GM19035 (cell line): Measurements from ENCODE around the gene PRKN.

Source experiments
- ATAC-seq: cut with Tn5 transposase; IDR thresholded peaks from one replicate; pipeline ENCODE4 v1.9.1; 2021; ENCODE audit not compliant: unreplicated experiment

PRKN gene

DNA sequence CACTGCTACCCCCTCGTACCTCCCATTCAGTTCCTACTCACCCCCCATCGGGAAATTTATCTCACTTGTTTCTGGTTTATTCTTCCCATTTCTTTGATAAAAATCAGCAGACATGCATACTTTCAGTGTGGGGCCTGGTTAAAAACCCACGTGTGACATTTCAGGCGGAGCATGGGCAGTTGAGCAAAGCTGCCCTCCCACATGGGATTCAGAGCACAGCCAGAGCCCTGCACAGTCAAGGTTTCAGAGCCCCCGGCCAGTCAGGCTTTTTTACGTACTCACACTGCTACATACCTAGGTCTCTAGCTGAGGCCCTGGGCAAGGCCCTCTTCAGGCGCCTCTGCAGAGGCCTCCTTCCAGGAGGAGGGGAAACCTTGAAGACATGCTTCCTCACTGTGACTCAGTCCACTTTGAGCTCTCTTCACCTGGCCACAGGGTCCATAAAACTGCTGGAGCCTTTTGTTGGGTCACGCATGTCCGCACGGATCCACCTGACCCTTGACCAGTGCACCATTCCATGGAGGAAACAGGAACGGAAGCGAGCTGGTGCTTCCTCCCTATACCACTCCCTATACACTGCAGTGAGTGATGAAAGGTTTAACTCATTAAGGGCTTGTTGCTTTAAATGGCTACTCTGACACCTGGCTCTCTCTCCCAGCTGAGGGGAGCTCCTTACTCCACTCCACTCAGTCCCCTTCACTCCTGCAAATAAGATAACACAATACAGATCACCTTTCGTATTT, 713.3 kb downstream of the PRKN start:
- ATAC-seq = no peak

DNA sequence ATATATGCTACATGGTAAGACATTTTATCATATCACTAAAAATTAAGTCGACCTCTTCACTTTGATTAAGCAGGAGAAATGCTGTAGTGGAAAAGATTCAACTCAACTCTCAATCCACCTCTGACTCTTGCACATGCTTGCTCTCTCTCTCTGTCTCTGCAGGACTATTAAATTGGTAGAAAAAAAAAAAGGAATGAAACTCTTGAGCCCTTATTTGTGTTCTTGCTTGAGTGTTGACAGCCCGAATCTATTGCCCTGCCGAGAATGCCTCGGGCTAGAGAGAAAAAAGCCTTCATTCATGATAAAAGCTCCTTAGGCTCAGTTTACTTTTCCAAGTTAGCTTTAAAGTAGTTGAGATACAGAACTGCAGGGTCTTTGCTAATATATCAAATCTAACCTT, 722.2 kb downstream of the PRKN start:
- no peak for ATAC-seq

DNA sequence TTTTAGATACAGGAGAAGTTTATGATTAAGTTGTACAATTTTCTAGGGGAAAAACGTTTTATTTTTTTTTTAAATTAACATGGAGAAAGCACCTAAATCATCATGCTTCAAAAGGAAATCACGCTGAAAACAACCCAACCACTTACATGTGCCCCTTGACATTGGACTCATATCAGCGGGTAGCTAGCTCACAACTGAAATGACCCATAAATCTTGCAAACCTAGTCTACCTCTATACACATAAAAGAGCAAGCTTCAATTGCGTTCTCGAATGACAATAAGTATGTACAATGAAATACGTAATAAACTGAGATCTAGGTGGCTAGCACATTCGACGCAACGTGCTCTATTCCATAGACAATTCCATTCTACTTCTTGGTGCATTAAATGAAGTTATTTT, 730.8 kb downstream of the PRKN start:
- ATAC-seq = no peak

DNA sequence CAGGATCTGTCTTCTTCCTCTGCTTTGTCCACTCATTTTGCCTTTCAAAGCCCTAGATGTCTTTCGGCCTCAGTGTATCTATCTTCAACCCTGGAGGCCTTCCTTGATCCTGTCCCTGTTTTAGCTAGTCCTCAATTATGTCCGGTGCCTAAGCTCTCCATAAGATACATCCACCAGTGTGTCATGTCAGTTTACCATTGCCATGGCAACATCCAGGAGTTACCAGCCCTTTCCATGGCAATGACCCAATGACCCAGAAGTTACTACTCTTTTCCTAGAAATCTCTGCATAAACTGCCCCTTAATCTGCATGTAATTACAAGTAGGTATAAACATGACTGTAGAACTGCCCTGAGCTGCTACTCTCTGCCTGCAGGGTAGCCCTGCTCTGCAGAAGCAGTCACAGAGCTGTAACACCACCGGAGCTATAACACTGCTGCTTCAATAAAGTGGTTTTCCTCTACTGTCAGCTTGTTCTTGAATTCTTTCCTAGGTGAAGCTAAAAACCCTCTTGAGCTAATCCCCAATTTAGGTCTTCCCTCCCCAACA, 741.6 kb downstream of the PRKN start:
- ATAC-seq = no peak

DNA sequence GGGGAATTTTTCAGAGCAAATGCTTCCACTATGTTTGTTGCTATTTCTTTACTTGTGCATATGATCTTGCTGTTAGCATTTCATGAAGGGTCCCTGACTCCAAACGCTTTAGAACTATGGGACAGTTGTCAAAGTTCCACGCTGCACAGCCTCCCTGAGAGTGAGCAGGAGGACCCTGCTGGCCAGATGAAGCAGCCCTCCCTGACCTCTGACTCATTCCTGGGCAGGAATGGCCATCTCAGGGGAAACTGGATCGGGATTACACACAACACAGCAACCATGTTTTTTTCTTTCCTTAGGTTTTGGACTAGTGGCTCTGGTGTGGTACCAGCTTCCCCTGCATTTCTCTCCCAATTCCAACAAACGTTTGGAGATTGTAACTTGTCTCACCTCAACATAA, 742.9 kb downstream of the PRKN start:
- no peak for ATAC-seq

DNA sequence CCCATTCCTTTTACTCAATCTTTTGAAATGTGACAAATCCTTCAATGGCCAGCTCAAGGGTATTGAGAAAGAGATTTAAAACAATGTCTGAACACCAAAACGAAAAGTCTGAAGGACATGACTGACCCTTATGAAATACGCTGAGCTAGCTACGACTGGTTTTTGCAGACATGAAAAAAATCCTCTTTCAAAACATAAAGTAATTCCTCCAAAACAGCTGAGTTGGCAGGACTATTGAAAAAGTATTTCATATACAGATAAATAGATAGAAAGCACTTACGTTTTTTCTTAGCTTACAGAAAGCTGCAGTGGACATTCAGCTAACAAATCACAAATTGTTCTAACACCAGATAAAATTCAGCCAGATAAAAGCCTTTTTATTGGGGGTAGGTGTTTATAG, 751.0 kb downstream of the PRKN start:
- no peak for ATAC-seq

DNA sequence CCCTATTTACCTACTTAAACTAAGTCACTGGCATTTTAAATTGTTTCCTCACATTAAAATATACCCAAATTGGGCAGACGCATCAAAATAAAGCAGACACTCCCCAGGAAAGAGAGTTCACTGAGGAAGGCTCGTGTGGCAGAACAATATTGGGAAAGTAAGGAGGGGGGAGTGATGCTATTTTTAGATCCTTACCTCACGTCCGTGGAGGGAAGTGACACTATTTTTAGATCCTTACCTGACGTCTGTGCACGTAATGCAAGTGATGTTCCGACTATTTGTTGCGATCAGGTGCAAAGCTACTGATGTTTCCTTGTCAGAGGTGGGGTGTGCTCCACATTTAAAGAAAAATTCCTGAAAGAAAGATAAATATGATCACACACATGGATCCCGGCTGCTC, 754.5 kb downstream of the PRKN start:
- no peak for ATAC-seq

DNA sequence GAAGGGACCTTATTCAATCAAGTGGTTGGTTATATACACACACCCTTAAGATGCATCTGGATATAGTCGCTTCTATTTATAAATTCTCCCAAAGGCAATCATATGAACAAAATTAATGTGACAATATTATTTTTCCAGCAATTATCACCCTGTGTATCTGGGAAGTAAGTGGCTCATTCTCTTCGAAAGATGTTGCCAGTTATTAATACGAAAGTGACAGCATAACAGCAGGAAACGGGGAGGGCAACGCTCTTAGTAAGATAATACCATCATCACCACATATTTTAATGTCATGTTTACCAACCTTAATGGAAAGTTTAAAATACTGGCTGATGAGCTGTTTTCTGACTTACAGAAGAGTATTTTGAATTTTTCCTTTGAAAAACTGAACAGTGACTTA, 756.5 kb downstream of the PRKN start:
- ATAC-seq = no peak

DNA sequence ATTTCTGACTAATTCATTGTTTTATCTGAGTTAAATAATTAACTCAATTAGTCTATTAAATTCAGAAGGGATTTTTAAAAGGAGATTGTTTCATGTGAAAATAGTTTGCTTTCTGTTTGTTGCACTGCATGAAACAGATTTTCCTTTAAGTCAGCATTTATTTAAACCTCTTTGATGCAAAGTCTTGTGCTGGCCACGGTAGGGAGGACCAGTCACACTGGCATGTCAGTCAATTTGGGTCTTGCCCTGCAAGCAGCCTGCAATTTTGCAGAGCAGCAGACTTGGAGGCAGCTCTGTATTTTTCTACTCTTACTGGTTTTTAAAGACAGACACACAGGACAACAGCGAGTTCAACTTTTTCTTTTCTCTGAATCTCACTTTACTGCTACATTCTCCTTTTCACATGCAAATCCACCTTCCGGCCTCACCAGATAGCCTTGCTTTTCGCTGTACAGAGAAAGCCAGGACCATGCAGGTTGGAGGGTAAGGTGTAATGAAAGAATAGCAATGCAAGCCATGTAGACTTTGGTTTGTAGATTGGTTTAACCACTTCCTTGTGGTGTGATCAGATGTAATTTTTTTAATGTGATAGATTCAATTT, 763.8 kb downstream of the PRKN start:
- no peak for ATAC-seq

DNA sequence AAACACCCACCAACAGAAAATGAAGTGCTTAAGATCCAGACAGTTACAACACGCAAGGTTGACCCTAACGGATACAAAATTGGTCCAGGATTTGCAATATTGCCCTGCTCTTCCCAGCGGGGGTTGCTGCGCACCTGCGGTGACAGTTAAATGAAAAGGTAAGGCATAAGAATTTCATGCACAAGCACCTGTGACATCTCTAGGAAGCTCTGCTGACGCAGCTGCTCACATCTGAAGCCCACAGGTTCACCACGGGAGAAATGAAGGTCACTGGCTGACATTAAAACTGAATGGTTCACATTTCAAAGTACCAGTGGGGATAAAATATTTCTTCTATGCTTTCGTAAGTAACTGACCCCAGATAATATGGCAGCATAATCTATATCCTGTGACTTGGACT, 764.4 kb downstream of the PRKN start:
- no peak for ATAC-seq

DNA sequence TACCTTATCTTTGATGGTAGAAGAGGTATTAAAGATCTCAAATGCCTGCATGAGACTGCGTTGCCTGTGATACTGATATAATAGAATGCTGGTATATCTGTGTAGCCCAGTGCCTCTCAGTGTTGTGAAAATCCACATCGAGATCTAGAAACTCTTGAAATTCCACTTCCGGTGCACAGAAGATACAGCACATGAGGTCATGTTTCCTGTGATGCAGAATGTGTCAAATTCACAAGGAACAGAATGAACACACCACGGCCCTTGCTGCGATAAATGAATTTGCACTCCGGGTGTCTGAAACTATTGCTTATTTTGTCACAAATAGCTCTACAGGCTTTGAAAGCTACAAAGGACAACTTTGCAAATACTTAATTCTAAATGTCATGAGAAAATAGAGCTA, 765.8 kb downstream of the PRKN start:
- ATAC-seq = no peak

DNA sequence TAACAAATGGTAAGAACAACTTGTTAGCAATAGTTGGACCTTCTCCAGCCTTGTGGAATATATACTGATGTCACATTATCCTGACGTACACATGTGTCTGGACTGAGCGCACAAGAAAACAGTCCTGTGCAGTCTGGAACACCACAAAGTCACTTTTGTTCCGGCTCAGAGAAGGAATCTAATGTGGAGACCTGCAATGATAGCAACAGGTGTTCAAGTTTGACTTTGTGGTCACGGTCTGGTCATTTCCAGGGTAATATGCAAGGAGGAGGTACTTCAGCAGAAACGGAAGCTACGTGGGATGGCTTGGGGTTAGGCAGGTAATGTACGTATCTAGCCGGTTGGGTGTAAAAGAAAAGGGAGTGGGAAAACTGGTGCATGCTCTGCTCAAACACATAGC, 766.5 kb downstream of the PRKN start:
- no peak for ATAC-seq

DNA sequence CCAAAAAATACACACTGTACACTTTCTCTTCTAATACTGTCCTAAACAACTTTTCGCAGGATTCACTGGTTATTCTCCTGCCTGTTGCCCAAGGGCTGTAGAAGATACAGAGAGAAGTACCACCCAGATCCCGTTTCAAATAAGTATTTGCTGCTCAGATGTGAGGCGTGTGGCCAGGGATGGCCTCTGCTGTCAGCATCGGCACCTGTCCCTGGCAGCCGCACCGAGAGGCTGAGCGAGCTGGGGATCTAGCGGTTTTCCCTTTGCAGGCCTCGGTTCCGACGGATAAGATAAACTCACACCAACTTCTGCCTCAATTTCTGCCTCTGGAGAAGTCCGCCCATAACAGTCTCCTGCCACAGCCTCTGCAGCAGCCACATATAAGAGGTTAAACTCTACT, 768.5 kb downstream of the PRKN start:
- no peak for ATAC-seq

DNA sequence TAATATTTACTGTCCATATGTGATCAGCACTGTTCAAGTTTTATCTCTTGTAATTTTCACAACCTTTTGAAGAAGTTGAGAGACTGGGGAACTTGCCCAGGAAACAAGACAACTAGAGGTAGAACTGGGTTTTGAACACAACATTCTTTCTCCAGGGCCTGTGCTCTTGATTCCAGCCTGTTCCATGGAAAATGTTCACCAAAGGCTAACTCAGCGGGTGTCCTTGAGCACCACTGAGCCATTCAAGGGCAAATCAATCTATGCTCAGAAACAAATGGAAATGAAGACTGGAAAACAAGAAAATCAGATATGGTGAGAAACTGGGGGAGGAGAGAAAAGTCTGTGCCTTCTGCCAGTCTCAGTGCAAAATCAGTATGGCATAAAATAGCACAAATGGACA, 771.5 kb downstream of the PRKN start:
- no peak for ATAC-seq

DNA sequence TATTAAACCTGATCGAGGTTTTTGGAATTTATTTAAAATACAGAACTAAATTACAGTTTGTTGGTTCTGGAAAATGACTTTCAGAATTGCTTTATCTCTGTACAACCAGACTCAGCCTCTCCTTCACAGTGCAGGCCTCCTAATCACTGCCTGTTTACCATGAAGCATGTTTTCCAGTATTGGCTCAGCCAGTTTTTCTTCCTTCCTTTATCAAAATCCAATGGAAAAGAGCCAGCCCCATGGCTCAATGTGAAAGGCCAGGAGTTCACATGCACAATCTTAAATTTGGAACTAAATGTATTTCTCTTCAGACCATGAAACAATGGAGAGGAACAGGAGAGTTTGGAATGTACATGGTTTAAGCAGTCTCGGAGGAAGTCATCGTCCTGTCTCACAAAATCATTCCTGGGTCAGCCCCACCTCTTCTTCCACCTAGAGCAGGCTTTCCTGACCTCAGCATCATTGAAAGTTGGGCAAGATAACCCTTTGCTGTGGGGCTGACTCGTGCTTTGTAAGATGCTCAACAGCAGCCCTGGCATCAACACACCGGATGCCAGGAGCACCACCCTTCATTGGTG, 772.8 kb downstream of the PRKN start:
- ATAC-seq = no peak

DNA sequence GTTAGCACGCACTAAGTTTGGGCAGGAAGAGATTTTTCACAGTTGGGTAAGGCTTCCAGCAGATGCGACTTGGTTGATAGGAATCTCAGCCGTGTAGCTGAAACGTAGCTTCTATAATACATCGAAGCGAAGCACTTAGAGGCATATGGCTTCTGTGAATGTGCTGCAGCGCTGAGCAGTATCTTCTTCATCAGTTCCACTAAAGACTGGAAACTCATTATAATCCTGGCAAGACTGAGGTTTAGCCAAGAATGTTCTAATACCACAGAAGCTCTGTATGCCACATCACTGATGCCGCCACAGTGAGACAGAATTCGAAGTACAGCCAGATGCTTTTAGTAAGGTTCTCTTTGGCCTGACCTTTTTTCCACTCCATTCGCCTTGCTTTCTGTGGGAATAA, 773.5 kb downstream of the PRKN start:
- ATAC-seq = no peak

DNA sequence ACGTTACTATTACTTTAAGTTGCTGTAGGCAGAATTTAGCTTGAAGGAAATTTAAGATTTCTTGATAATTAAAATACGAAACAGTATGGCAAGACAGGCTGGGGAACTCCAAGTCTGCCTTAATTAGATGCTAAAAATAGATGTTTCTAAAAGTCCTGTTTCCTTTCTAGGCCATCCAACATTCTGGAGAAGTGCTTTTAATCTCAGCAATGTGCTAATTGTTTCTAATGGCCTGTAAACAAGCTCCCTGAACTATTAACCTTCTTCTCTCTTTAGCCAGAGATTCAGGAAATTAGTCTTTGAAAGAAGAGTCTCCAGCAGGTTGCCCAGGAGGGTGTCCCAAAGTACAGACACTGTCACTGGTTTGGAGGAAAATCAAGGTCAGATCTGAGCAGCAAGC, 776.4 kb downstream of the PRKN start:
- ATAC-seq = no peak

DNA sequence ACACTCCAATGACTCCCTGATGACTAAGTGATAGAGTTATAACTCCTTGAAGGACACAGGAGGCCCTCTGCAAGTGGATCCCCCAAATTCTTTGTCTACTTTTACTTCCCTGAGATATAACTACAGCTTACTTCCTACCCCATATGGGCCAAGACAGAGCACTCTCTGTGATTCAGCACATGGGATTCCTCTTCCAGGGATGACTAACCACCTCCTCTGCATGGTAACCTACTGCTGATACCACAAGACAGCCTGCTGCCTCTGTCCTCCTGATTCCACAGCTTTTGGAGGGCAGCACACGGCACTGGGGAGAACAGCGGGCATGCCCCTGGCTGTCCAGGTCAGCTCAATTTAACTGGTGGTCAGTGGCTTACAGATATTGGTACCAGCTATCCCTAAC, 778.0 kb downstream of the PRKN start:
- no peak for ATAC-seq

DNA sequence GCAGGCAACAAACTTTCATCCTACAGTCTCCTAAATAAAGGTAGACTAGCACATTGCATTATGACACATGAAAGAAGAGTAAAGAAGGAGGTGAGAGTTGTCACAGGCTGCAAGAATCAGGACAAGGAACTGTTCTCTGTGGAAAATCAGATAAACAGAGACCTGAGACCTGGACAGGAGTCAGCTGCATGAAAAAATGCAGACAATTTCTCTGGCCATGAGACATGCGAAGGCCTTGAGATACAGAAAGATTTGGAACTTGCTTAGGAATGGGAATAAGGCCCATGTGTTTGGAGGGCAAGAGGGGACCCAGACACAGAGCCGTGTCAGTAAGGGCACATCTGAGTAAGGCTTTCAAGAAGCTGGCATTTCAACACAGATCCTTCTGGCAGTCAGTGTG, 779.1 kb downstream of the PRKN start:
- no peak for ATAC-seq

DNA sequence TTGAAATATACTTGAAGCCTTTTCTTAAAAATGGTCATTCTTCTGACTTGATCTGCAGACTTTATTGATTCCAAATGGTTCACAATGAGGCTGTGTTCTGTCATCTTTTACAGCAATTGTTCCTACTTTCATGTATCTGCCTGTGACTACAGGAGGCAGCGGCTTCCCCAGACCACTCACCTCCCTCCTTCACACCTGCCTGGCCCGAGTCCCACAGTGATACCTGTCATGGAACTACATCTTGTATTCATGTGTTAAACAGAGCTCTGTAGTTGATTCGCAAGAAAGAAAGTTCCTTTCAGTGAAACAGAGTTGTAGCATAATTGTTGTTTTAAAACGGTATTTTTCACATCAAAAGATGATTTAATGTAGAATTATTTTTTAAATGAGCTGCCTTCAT, 780.2 kb downstream of the PRKN start:
- ATAC-seq = no peak

DNA sequence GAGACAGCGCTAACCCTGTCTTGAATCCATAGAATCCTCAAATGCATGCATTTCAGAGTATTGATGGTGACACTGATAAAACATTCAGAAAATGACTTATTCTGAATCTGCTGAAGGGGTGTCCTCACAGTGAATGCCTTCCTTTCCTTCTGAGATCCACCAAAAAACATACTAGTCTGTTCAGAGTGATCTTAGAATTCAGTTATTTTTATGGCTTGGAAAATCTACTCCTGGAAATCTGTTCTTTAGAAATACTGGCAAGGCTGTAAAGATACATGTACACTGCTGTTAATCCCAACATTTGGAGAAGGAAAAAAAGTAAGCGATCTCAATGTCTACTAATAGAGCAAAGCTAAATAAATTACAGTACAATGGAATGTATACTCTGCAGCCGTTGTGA, 781.1 kb downstream of the PRKN start:
- ATAC-seq = no peak

DNA sequence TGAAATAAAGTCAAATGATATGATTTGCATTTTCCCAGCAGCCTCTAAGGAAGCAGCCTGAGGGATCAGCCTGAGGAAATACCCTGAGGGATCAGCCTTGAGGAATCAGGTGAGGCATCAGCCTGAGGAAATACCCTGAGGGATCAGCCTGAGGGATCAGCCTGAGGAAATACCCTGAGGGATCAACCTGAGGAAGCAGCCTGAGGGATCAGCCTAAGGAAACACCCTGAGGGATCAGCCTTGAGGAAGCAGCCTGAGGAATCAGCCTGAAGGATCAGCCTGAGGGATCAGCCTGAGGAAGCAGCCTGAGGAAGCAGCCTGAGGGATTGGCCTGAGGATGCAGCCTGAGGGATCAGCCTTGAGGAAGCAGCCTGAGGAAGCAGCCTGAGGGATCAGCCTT, 784.0 kb downstream of the PRKN start:
- no peak for ATAC-seq

DNA sequence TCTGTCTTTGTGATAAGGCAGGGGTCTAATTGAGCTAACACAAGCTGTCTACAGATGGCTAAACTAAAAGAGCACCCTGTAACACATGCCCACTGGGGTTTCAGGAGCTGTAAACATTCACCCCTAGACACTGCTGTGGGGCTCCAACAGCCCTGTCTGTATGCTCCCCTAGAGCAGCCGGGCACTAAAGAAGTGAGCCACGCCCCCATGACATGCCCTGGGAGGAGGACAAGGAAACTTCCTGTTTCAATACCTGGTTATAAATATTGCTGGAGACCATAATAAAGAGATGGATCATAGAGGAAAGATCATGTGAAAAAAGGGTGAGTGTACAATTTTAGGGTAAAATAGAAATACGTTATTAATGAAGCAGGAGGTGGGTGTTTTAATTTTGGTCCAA, 786.0 kb downstream of the PRKN start:
- ATAC-seq = no peak
